Thoracic aorta (tissue), 2 donors: ENCODE results near the gene HELZ2. TPM values are rescaled to one million over a fixed set of nuclear protein-coding genes. Genes with fewer than 3 reads are reported as not detected.
A peak's percentile ranks its signal among the peaks of the same experiment; 100 is the strongest.
"Not testable (repeated sequence)": the region's sequence is repeated elsewhere in the genome, so short reads cannot be mapped to it uniquely, and the experiment has no call there.

Source experiments
- ATAC-seq: fragments of 150-250 bp; one replicate; pipeline ENCODE4 v1.8.0; 2017; ENCODE audit warnings: low read depth; ENCODE audit not compliant: insufficient number of reproducible peaks, low FRiP score
- DNase-seq: peaks from one replicate; pipeline ENCODE4 v3.0.0-alpha.2; 2020; ENCODE audit warnings: low spot score
- H3K27ac ChIP-seq, 2 donors: fragments of 200-600 bp; sonication (generic); 1 replicate in 1 of 2; 2 replicates in 1 of 2; pipeline ENCODE4 v1.5.1; 2016; ENCODE audit warnings: mild to moderate bottlenecking in 2 of 2, moderate library complexity in 2 of 2
- H3K27me3 ChIP-seq: fragments of 200-600 bp; sonication (generic); replicated peaks from 2 replicates; pipeline ENCODE4 v1.6.0; 2016; ENCODE audit warnings: mild to moderate bottlenecking; ENCODE audit not compliant: insufficient read depth
- H3K36me3 ChIP-seq: fragments of 200-600 bp; sonication (generic); one replicate; pipeline ENCODE4 v1.5.1; 2016
- H3K4me1 ChIP-seq, 2 donors: fragments of 200-600 bp; sonication (generic); 1 replicate in 1 of 2; 2 replicates in 1 of 2; pipeline versions ENCODE4 v1.5.1 to v1.6.0; 2016; ENCODE audit warnings: low read depth in 2 of 2, mild to moderate bottlenecking in 1 of 2; ENCODE audit not compliant: control insufficient read depth in 1 of 2
- H3K4me3 ChIP-seq: fragments of 200-600 bp; sonication (generic); 2 replicates; pipeline ENCODE4 v1.5.1; 2016; ENCODE audit warnings: mild to moderate bottlenecking
- H3K9me3 ChIP-seq: fragments of 200-600 bp; sonication (generic); 2 replicates; pipeline ENCODE4 v1.5.1; 2016
- total RNA-seq, 2 donors: library from RNA; depleted of rRNA; stranded (reverse); fragments of >200 nt; gene quantifications; one replicate each; pipeline versions ENCODE4 v1.1.0 to v1.2.3, GENCODE V29; 2016
- TF ChIP-seq, protein P1 (sequence below): fragments of 200-600 bp; sonication (generic); IDR thresholded peaks from one replicate; pipeline ENCODE4 v1.5.1; 2019; ENCODE audit warnings: antibody characterized with exemption

HELZ2 gene
- total RNA-seq, 2 donors from 2014 or later, result 45.2 to 50.3 TPM

DNA sequence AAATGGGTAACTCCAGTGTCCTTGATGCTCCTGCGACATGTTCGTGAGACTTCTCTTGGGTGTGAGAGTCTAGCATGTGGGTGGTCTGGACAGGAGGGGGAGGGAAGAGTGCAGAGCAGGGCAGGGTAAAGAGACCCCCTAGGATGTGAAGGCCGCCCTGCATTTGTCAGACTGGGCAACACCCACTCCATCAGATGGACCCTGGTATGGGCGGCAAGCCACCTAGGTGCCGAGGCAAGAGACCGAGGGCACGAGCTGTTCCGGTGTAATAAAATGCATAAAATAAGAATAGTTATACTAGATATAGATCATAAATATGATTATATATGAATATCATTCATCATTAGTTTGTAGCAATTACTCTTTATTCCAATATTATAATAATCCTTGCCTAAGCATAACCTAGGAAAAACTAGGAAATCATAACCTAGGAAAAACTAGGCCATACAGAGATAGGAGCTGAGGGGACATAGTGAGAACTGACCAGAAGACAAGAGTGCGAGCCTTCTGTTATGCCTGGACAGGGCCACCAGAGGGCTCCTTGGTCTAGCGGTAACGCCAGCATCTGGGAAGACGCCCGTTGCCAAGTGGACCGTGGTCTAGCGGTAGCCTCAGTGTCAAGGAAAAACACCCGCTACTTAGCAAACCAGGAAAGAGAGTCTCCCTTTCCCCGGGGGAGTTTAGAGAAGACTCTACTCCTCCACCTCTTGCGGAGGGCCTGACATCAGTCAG lies 40.0 kb upstream of the HELZ2 start:
- H3K4me1 ChIP-seq, result not testable (repeated sequence)
- TF ChIP-seq, protein P1, sequence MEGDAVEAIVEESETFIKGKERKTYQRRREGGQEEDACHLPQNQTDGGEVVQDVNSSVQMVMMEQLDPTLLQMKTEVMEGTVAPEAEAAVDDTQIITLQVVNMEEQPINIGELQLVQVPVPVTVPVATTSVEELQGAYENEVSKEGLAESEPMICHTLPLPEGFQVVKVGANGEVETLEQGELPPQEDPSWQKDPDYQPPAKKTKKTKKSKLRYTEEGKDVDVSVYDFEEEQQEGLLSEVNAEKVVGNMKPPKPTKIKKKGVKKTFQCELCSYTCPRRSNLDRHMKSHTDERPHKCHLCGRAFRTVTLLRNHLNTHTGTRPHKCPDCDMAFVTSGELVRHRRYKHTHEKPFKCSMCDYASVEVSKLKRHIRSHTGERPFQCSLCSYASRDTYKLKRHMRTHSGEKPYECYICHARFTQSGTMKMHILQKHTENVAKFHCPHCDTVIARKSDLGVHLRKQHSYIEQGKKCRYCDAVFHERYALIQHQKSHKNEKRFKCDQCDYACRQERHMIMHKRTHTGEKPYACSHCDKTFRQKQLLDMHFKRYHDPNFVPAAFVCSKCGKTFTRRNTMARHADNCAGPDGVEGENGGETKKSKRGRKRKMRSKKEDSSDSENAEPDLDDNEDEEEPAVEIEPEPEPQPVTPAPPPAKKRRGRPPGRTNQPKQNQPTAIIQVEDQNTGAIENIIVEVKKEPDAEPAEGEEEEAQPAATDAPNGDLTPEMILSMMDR, result peak; percentile 34

DNA sequence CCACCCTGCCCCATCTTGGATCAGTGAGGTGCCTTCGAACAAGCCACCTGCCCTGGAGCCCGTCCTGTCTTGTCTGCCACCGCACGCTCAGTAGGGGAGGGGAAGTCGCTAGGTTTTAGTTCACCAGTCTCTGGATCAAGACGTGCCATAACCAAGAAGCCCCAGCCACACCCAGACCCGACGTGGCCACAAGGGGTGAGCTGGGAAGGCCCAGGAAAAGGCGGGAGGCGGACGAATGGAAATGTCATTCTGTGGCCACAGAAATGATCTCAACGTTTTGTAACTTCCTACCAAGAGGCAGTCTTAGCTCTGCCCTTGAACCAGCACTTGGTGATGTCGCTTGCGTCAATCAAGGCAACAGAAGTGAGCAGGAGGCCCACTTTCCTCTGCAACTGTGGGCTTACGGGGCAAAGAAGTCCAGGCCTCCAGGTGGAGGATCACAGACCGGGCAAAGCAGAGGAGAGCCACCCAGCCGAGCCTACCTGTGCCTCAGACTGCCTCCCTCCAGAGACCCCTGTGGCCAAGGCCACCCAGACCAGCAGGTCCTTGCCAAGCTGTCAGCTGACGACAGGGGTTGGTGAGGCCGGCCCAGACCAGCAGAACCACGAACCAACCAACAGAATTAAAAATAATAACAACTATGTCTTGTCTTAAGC lies 38.4 kb upstream of the HELZ2 start:
- Histone ChIP-seq H3K36me3 (peaks cover 12% of the 10 kb centered on the region), H3K9me3 (no peaks in the 10 kb centered on the region), H3K4me1 (no peaks in the 10 kb centered on the region), H3K4me3 (no peak overlapping the region), H3K27me3 (no peaks in the 10 kb centered on the region), H3K27ac (no peak overlapping the region)
- DNase-seq (no peak), ATAC-seq (no peak)
- TF ChIP-seq, protein P1, result no peak

More for the DNA sequence above, 40.0 kb upstream of the HELZ2 start:
- not testable (repeated sequence) for H3K9me3 ChIP-seq, H3K27ac ChIP-seq, H3K4me3 ChIP-seq, ATAC-seq, DNase-seq, H3K27me3 ChIP-seq
- H3K36me3 ChIP-seq, result peaks cover 25% of the 10 kb centered on the region

DNA sequence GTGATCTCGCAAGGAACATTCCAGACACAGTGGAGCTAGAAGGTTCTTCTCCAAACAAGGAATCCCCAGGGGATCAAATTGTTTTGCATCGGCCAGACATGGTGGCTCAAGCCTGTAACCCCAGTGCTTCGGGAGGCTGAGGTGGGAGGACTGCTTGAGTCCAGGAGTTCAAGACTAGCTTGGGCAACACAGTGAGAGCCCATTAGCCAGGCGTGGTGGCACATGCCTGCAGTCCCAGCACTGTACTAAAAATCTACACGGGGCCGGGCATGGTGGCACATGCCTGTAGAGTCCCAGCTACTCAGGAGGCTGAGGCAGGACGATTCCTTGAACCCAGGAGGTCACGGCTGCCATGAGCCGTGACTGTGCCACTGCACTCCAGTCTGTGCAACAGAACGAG lies 37.6 kb upstream of the HELZ2 start:
- H3K4me1 ChIP-seq, result no peaks in the 10 kb centered on the region
- ATAC-seq (no peak), DNase-seq (no peak)
- no peaks in the 10 kb centered on the region for H3K9me3 ChIP-seq
- H3K4me3 ChIP-seq, result no peak overlapping the region
- H3K27me3 ChIP-seq, result no peaks in the 10 kb centered on the region
- peaks cover 6% of the 10 kb centered on the region for H3K36me3 ChIP-seq
- H3K27ac ChIP-seq, result no peak overlapping the region
- TF ChIP-seq, protein P1, result no peak

DNA sequence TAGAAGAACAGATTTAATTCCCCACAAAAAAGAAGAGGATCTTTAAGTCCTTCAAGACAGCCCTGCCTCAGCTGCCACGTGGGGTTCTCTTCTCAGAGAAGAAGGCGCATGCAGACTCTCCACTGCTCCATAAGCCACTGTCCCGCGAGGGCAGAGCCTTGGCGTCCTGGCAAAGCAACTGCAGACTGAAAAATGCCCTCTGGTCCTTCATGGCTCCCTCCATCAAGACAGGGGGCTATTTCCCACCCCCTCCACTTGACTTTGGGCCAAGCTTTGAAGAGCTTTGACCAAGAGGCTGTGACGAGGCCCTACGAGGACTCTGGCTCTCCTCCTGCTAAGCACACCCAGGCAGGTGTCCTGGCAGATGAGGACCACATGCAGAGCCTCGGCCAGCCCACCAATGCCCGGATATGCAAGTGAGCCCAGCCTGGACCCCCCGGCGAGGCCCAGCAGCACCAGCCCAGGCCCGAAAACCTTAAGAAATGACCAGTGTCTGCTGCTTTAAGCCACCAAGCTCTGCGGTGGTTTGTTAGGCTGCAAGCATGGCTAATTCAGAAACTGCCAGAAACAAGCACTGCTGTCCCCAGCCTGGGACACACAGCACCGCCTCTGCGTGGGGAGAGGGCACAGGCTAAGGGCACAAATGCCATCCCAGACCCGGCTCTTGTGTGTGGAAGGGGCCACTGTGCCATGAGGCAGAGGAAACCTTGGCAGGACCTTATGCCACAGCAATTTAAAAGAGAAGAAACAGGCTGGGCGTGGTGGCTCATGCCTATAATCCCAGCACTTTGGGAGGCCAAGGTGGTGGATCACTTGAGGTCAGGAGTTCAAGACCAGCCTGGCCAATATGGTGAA lies 36.8 kb upstream of the HELZ2 start:
- H3K36me3 ChIP-seq, result no peaks in the 10 kb centered on the region
- no peaks in the 10 kb centered on the region for H3K9me3 ChIP-seq
- no peak overlapping the region for H3K4me3 ChIP-seq
- ATAC-seq (no peak), DNase-seq (no peak)
- no peaks in the 10 kb centered on the region for H3K4me1 ChIP-seq
- TF ChIP-seq, protein P1, result no peak
- H3K27me3 ChIP-seq, result no peaks in the 10 kb centered on the region
- no peak overlapping the region for H3K27ac ChIP-seq

DNA sequence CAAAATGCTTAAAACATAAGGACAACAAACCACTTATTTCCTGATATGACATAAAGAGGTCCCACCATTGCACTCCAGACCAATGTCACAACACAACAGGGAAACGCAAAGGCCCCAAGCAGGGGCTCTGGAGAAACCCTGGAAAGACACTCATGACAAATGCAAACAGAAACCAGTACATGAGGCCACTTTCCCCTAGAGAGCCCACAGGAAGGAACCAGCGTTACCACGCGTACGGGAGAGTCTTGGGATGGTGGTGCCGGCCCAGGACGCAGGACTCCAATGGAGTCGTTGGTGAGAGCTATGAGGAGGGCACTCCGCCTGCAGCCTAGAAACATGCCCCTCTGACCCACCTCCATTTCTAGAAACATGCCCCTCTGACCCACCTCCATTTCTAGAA lies 32.6 kb upstream of the HELZ2 start:
- Histone ChIP-seq H3K27ac (no peak overlapping the region), H3K9me3 (no peaks in the 10 kb centered on the region), H3K36me3 (peaks cover 12% of the 10 kb centered on the region), H3K4me3 (no peak overlapping the region), H3K27me3 (no peaks in the 10 kb centered on the region), H3K4me1 (no peaks in the 10 kb centered on the region)
- TF ChIP-seq, protein P1, result no peak
- no peak for DNase-seq
- no peak for ATAC-seq
